ENCODE measurements around the gene RUFY2.

DNA sequence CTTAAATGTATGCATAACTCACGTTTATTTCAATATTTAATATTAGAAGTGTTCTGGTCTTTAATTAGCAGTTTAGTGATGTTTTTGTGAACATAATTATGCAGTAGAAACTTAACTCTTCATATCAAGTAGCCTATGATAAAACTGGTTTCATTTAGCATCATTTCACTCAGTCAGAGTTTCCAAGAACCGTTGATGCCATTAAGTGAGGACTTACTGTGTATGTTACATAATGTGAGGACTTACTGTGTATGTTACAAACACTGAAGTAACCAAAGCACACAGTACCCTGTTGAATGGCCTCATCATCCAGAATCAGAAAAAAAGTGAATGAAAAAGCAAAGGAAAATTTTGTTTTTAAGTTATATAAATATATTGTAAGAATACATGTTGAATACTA lies 41.5 kb downstream of the RUFY2 start:
- TF ChIP-seq POLR2A (IDR thresholded peaks at IDR 0.05) (no peak), POLR2AphosphoS5 (IDR thresholded peaks at IDR 0.05) (no peak), EP300 (IDR thresholded peaks at IDR 0.05) (no peak)
- TF ChIP-seq, protein P1, sequence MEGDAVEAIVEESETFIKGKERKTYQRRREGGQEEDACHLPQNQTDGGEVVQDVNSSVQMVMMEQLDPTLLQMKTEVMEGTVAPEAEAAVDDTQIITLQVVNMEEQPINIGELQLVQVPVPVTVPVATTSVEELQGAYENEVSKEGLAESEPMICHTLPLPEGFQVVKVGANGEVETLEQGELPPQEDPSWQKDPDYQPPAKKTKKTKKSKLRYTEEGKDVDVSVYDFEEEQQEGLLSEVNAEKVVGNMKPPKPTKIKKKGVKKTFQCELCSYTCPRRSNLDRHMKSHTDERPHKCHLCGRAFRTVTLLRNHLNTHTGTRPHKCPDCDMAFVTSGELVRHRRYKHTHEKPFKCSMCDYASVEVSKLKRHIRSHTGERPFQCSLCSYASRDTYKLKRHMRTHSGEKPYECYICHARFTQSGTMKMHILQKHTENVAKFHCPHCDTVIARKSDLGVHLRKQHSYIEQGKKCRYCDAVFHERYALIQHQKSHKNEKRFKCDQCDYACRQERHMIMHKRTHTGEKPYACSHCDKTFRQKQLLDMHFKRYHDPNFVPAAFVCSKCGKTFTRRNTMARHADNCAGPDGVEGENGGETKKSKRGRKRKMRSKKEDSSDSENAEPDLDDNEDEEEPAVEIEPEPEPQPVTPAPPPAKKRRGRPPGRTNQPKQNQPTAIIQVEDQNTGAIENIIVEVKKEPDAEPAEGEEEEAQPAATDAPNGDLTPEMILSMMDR (IDR thresholded peaks at IDR 0.05): no peak

All from stomach (tissue), 4 donors.